Measurements from ENCODE around the gene RUNX3. TPM values are rescaled to one million over a fixed set of nuclear protein-coding genes. Genes with fewer than 3 reads are reported as not detected.
A peak's percentile ranks its signal among the peaks of the same experiment; 100 is the strongest.
"Not testable (repeated sequence)": the region's sequence is repeated elsewhere in the genome, so short reads cannot be mapped to it uniquely, and the experiment has no call there.

Gene RUNX3
- total RNA-seq, 1 donor from 2014 or later, result 13.1 TPM

- ATAC-seq (no peak), DNase-seq (no peak)
- intact Hi-C loops (cut with DNase I), result no loop called here
- Histone ChIP-seq H3K36me3 (no peaks in the 10 kb centered on the region), H3K4me3 (no peak overlapping the region), H3K9me3 (no peaks in the 10 kb centered on the region), H3K4me1 (no peaks in the 10 kb centered on the region), H3K27ac (no peak overlapping the region), H3K27me3 (no peaks in the 10 kb centered on the region)
- no peak for TF ChIP-seq CTCF (IDR thresholded peaks at IDR 0.05)
Observed at GRCh38 chr1:24895511-24895910, 34.6 kb downstream of the RUNX3 start.

- no peak for TF ChIP-seq CTCF (IDR thresholded peaks at IDR 0.05)
- intact Hi-C loops (cut with DNase I), result no loop called here
- no peaks in the 10 kb centered on the region for H3K9me3 ChIP-seq
Observed at GRCh38 chr1:24894002-24894401, 36.1 kb downstream of the RUNX3 start.

GRCh38 chr1:24893431-24893830 lies 36.6 kb downstream of the RUNX3 start:
- DNase-seq (peak; percentile 61), ATAC-seq (peak; percentile 68)
- Histone ChIP-seq H3K27me3 (no peaks in the 10 kb centered on the region), H3K27ac (no peak overlapping the region), H3K4me1 (no peaks in the 10 kb centered on the region), H3K4me3 (no peak overlapping the region), H3K9me3 (no peaks in the 10 kb centered on the region), H3K36me3 (no peaks in the 10 kb centered on the region)
- intact Hi-C loops (cut with DNase I), result no loop called here
- TF ChIP-seq CTCF (IDR thresholded peaks at IDR 0.05), result no peak

More at GRCh38 chr1:24894002-24894401, 36.1 kb downstream of the RUNX3 start:
- ATAC-seq, result no peak
- Histone ChIP-seq H3K4me1 (no peaks in the 10 kb centered on the region), H3K36me3 (no peaks in the 10 kb centered on the region), H3K4me3 (no peak overlapping the region), H3K27ac (no peak overlapping the region), H3K27me3 (no peaks in the 10 kb centered on the region)
- no peak for DNase-seq

GRCh38 chr1:24892188-24893153 lies 37.6 kb downstream of the RUNX3 start:
- no peak for DNase-seq
- intact Hi-C loops (cut with DNase I), result no loop called here
- H3K9me3 ChIP-seq, result no peaks in the 10 kb centered on the region
- H3K27ac ChIP-seq, result no peak overlapping the region
- TF ChIP-seq CTCF (IDR thresholded peaks at IDR 0.05), result no peak
- no peaks in the 10 kb centered on the region for H3K4me1 ChIP-seq
- H3K4me3 ChIP-seq, result no peak overlapping the region
- no peaks in the 10 kb centered on the region for H3K27me3 ChIP-seq
- H3K36me3 ChIP-seq, result no peaks in the 10 kb centered on the region
- ATAC-seq, result no peak

- H3K27me3 ChIP-seq; DNase-seq; H3K36me3 ChIP-seq; H3K9me3 ChIP-seq; H3K4me1 ChIP-seq; intact Hi-C loops (cut with DNase I); H3K4me3 ChIP-seq; H3K27ac ChIP-seq; ATAC-seq: not testable (repeated sequence)
Observed at GRCh38 chr1:24891367-24891766, 38.7 kb downstream of the RUNX3 start.

GRCh38 chr1:24890887-24891286 lies 39.2 kb downstream of the RUNX3 start:
- H3K4me3 ChIP-seq, result no peak overlapping the region
- DNase-seq (no peak), ATAC-seq (no peak)
- H3K36me3 ChIP-seq, result no peaks in the 10 kb centered on the region
- no peak overlapping the region for H3K27ac ChIP-seq
- H3K4me1 ChIP-seq, result no peaks in the 10 kb centered on the region
- H3K27me3 ChIP-seq, result no peaks in the 10 kb centered on the region
- intact Hi-C loops (cut with DNase I), result no loop called here
- TF ChIP-seq CTCF (IDR thresholded peaks at IDR 0.05), result no peak
- no peaks in the 10 kb centered on the region for H3K9me3 ChIP-seq

All from upper lobe of right lung (tissue), 1 donor.